K562 (cell line): ENCODE results near the gene TP53I3. TPM values are rescaled to one million over a fixed set of nuclear protein-coding genes. Genes with fewer than 3 reads are reported as not detected.

Experiments
- ATAC-seq: fragments of 200-7000 bp; cut with Tn5 transposase; 3 replicates; pipeline ENCODE4 v1.9.1; 2020; ENCODE audit warnings: moderate library complexity
- BruUV-seq: library from RNA; stranded (reverse); fragments of 400-500 nt; replicated peaks from 2 replicates; lab custom pipeline; 2021; lab: Mats Ljungman, UMichigan
- CTCF ChIA-PET: fragments of 300-600 bp; formaldehyde crosslinking; extraction: SDS; loops from one replicate; lab custom pipeline; 2021; ENCODE audit warnings: low intra/inter-chr PET ratio; lab: Yijun Ruan, JAX
- POLR2A ChIA-PET: fragments of 300-600, 350-650 bp; sonication (Branson Sonifier 250); formaldehyde crosslinking; extraction: SDS; loops from one replicate; lab custom pipeline; 2021; ENCODE audit warnings: antibody characterized with exemption, inconsistent platforms; lab: Yijun Ruan, JAX
- DNase-seq, 4 experiments: peaks; one replicate each; pipeline versions ENCODE4 v3.0.0 to v3.0.0-alpha.2; 2011 to 2018; ENCODE audit warnings: low spot score in 3 of 4, mixed read lengths in 3 of 4; ENCODE audit errors: extremely low read depth in 1 of 4
- FAIRE-seq: peaks from 2 replicates; lab custom pipeline; 2011; peaks lifted over from hg19 to GRCh38; lab: Jason Lieb, UNC
- H2AFZ ChIP-seq: 2 replicates; pipeline ENCODE4 v1.6.0; 2011; ENCODE audit warnings: low read depth, low read length, control low read depth, inconsistent platforms
- H3K27ac ChIP-seq: fragments of 200-600 bp; 3 replicates; pipeline ENCODE4 v1.8.0; 2011; ENCODE audit warnings: low read depth, mild to moderate bottlenecking, control low read depth, inconsistent platforms, low read length, moderate library complexity, mixed read lengths; ENCODE audit errors: extremely low read depth
- H3K27me3 ChIP-seq, 2 experiments: fragments of 300-600 bp in 1 of 2; 2 replicates in 1 of 2; 3 replicates in 1 of 2; pipeline versions ENCODE4 v1.6.0 to v1.8.0; 2011; ENCODE audit warnings: inconsistent platforms in 2 of 2, low read length in 2 of 2, mild to moderate bottlenecking in 1 of 2, mixed read lengths in 1 of 2, moderate library complexity in 1 of 2; ENCODE audit not compliant: control insufficient read depth in 2 of 2, insufficient read depth in 2 of 2
- H3K36me3 ChIP-seq: fragments of 300-600 bp; 3 replicates; pipeline ENCODE4 v1.8.0; 2011; ENCODE audit warnings: mild to moderate bottlenecking, low read length, inconsistent platforms; ENCODE audit not compliant: control insufficient read depth, insufficient read depth
- H3K4me1 ChIP-seq, 2 experiments: fragments of 200-600 bp in 1 of 2; replicated peaks in 1 of 2; 2 replicates in 1 of 2; 3 replicates in 1 of 2; pipeline versions ENCODE4 v1.5.1 to v1.8.0; 2011; ENCODE audit warnings: inconsistent platforms in 2 of 2, low read length in 2 of 2, mild to moderate bottlenecking in 1 of 2, mixed read lengths in 1 of 2, moderate library complexity in 1 of 2; ENCODE audit not compliant: control insufficient read depth in 2 of 2, insufficient read depth in 2 of 2
- H3K4me2 ChIP-seq: 2 replicates; pipeline ENCODE4 v1.6.1; 2011; ENCODE audit warnings: low read length, control low read depth, inconsistent platforms, mixed read lengths; ENCODE audit not compliant: insufficient read depth
- H3K4me3 ChIP-seq: fragments of 200-600 bp; sonication (generic), shearing (Covaris generic); 2 replicates; pipeline ENCODE4 v1.5.1; 2016; ENCODE audit warnings: control low read depth, inconsistent platforms
- H3K79me2 ChIP-seq: fragments of 200-600 bp; 3 replicates; pipeline ENCODE4 v1.8.0; 2011; ENCODE audit warnings: low read length, inconsistent platforms; ENCODE audit not compliant: control insufficient read depth, insufficient read depth
- H3K9ac ChIP-seq, 2 experiments: 2 replicates each; pipeline versions ENCODE4 v1.6.0 to v1.6.1; 2011; ENCODE audit warnings: low read depth in 2 of 2, low read length in 2 of 2, control low read depth in 1 of 2, inconsistent platforms in 1 of 2, mild to moderate bottlenecking in 1 of 2, mixed read lengths in 1 of 2; ENCODE audit not compliant: insufficient read depth in 1 of 2
- H3K9me1 ChIP-seq: one replicate; pipeline ENCODE4 v1.6.0; 2011; ENCODE audit warnings: inconsistent platforms, mild to moderate bottlenecking, low read length, moderate library complexity; ENCODE audit not compliant: control insufficient read depth, insufficient read depth
- H3K9me3 ChIP-seq: replicated peaks from 2 replicates; pipeline ENCODE4 v1.5.1; 2011; ENCODE audit warnings: low read depth, low read length, inconsistent platforms; ENCODE audit not compliant: control insufficient read depth, insufficient read depth
- H4K20me1 ChIP-seq: replicated peaks from 2 replicates; pipeline ENCODE4 v1.6.1; 2011; ENCODE audit warnings: low read length, inconsistent platforms, mixed read lengths; ENCODE audit not compliant: control insufficient read depth, insufficient read depth
- L3MBTL2 ChIP-seq: fragments of 450-650 bp; IDR thresholded peaks from 2 replicates; pipeline ENCODE4 v1.6.1; 2016; ENCODE audit warnings: mild to moderate bottlenecking, moderate library complexity
- NR2F6 ChIP-seq: fragments of 450-650 bp; formaldehyde crosslinking; IDR thresholded peaks from 2 replicates; pipeline ENCODE4 v1.4.0; 2020; ENCODE audit warnings: mild to moderate bottlenecking
- ZNF124 ChIP-seq: sonication (generic); formaldehyde crosslinking; IDR thresholded peaks from 2 replicates; pipeline ENCODE4 v1.8.1; 2022; ENCODE audit warnings: missing genetic modification reagents
- WGBS: fragments of 100-300 bp; shearing (Covaris generic); methylation state at CpG from one replicate; pipeline ENCODE4 v1.1.6; 2016; ENCODE audit warnings: low coverage, mixed read lengths; ENCODE audit not compliant: insufficient coverage; ENCODE audit errors: missing lambda C conversion rate; 5-methylcytosine and 5-hydroxymethylcytosine counted together
- in situ Hi-C: fragments of 300-500 bp; cut with MboI; formaldehyde crosslinking; loops from 4 replicates; pipeline ENCODE4 v1.15.0; 2018; ENCODE audit warnings: inconsistent platforms, mixed read lengths
- intact Hi-C: fragments of 100-400 bp; cut with micrococcal nuclease; formaldehyde crosslinking; loops from 2 replicates; pipeline ENCODE4 v1.14.2; 2022
- polyA plus RNA-seq, 8 experiments: library from polyadenylated mRNA; depleted of rRNA in 4 of 8; stranded (reverse) in 5 of 8; unstranded in 3 of 8; fragments of >200 nt; fragmentation: Nextera tagmentation in 2 of 8; fragmentation: Illumina TruSeq in 1 of 8; extraction: Ambion mirVana in 2 of 8; extraction: Trizol in 1 of 8; gene quantifications; 2 replicates each; pipeline versions ENCODE4 v1.2.1 to v1.2.3, GENCODE V29; 2011 to 2014; ENCODE audit warnings: inconsistent platforms in 1 of 8, missing spikeins in 1 of 8
- total RNA-seq, 7 experiments: library from RNA; depleted of rRNA in 6 of 7; stranded (reverse); fragments of >200 nt in 6 of 7; fragmentation: Illumina TruSeq in 2 of 7; extraction: Trizol in 2 of 7; gene quantifications; 2 replicates each; pipeline versions ENCODE4 v1.2.1 to v1.2.3, GENCODE V29; 2011 to 2021; ENCODE audit warnings: low replicate concordance in 1 of 7

TP53I3 gene
- total and polyA plus RNA-seq, 9 of the 15 experiments (the other 6 are each of a cell fraction or from before 2014, with no cell fraction given), result 0.65 to 9.5 (median 5.6) TPM

DNA sequence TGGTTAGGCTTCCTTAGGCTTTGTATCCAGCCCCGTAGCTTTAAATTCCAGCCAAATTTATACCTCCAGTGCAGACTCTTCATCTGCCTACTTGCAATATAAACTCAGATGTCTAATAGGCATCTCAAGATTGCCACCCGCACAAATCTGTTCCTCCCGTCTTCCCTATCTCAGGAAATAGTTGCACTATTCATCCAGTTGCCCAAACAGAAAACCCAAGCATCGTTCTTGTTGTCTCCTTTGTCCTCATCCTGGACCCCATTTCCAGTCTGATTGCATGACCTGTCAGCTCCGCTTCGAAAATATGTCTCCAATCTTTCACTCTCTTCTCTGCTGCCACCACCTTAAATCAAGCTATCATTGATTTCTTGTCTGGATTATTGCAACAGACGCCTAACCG, 32.8 kb downstream of the TP53I3 start:
- no peak overlapping the region for H3K4me3 ChIP-seq
- H3K9me3 ChIP-seq, result no peaks in the 10 kb centered on the region
- ATAC-seq (no peak), FAIRE-seq (no peak), DNase-seq (no peak)
- no peak for TF ChIP-seq L3MBTL2
- no peak for TF ChIP-seq NR2F6 (CRISPR knock-in tag)
- TF ChIP-seq ZNF124 (CRISPR knock-in tag), result no peak
- ChIA-PET POLR2A (interaction anchor here (0.9 to 2.0 kb wide), 3 partner anchors 14 to 26 kb away, joined by 3 to 7 read pairs (median 5); partner anchors contain the start of gene SF3B6), CTCF (no interaction called here)
- 8% methylated on average over 8 of the region's 8 CpGs for WGBS
- H3K79me2 ChIP-seq, result peaks cover 3% of the 10 kb centered on the region
- no peaks in the 10 kb centered on the region for H3K36me3 ChIP-seq
- peaks cover 10 to 11% of the 10 kb centered on the region in 2 experiments; a peak in 4 of 5 replicates for H3K27me3 ChIP-seq
- H3K4me2 ChIP-seq, result no peak overlapping the region
- in situ Hi-C loops (no loop called here), intact Hi-C loops (no loop called here)
- H3K9me1 ChIP-seq, result no peaks in the 10 kb centered on the region
- H3K4me1 ChIP-seq, result peaks cover 8 to 22% of the 10 kb centered on the region in 2 experiments; a peak in 4 of 5 replicates
- H2AFZ ChIP-seq, result no peak overlapping the region
- no TSS peak for BruUV-seq
- no peaks in the 10 kb centered on the region; the same call in 1 of the 2 replicates for H4K20me1 ChIP-seq
- no peak overlapping the region for H3K27ac ChIP-seq
- H3K9ac ChIP-seq, result no peak overlapping the region
